ENCODE data around the gene MAPK12. TPM values are rescaled to one million over a fixed set of nuclear protein-coding genes. Genes with fewer than 3 reads are reported as not detected.

MAPK12 gene
- total RNA-seq, 1 donor from 2014 or later: 25.5 TPM

DNA sequence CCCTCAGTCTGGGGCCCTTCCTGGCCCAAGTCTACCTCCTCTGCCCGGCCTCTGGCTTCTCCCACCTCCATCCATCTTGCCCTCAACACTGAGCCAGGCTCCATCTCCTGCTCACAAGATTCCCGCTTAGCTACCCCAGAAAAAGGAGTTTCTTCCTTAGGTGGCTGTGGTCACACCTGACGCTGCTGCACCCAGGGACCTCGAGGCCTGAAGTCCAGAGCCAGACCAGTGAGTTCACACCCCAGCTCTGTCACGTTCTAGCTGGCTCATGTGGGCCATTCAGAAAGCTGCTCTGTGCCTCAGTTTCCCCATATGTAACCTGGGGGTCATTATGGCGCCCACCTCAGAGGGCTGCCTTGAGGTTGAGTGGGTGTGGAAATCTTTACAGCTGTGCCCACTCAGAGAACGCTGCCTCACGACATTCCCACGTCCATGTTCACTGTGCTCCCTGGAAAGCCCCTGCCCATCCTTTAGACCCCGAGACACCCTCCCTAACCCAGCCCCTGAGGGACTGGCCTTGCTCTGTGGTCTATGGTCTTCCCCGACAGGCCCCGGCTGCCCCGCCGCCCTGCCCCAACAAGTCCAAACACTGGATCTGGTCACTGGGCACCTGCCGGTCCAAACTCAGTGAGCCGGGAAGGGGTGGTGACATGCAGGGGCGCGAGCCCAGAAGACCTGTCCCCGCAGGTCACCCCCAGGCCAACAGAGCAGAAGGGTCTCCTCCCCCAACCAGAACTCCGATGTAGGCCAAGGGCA lies 36.2 kb upstream of the MAPK12 start:
- Histone ChIP-seq H3K36me3 (ENCODE audit: control insufficient read depth, insufficient read depth, low read length) (no peaks in the 10 kb centered on the region), H3K4me3 (ENCODE audit: low read depth, low read length) (no peak overlapping the region), H3K27me3 (ENCODE audit: control insufficient read depth, insufficient read depth, low read length) (no peaks in the 10 kb centered on the region)
- no peak for TF ChIP-seq CTCF (IDR thresholded peaks at IDR 0.05; ENCODE audit: insufficient read depth, low read length, poor library complexity, severe bottlenecking)
- no peak for DNase-seq (ENCODE audit: low read depth)

DNA sequence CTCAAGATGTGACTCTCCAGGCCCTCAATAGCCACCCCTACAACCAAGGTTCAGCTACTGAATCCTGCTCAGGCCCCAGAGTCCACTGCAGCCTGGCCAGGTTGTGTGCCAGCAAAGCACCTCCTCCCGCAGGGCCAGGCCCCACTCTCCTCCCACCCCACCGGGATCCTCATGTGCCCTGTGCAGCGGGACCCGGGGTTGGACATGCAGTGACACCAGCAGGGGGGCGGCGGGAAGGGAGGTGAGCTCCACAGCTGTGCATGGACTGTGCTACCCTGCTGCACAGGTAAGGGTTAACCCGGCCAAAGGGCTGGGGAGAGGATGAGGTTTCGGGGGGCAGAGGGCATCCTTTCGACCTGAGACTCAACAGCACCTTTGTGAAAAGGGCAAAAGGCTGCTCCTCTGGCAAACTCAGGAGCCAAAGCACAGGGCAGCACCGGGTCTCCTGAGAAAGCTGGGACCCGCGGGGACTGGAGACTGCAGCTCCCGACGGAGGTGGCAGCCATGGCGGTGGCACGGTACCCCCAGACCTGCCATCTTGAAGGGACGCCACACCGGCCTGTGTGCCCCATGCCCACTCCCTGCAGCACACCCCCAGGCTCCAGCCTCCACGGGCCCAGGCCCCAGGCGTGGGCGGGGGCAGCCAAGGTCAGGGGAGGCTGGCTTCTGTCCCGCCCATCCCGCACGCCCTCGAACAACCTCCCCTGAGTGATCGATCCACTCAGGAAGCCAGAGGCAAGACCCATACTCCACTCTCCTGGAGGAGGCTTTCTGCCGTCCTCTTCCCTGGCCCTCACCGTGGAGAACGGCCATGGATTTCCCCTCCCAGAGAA lies 35.4 kb upstream of the MAPK12 start:
- no peak for DNase-seq (ENCODE audit: low read depth)
- TF ChIP-seq CTCF (IDR thresholded peaks at IDR 0.05; ENCODE audit: insufficient read depth, low read length, poor library complexity, severe bottlenecking): no peak
- Histone ChIP-seq H3K36me3 (ENCODE audit: control insufficient read depth, insufficient read depth, low read length) (no peaks in the 10 kb centered on the region), H3K27me3 (ENCODE audit: control insufficient read depth, insufficient read depth, low read length) (no peaks in the 10 kb centered on the region), H3K4me3 (ENCODE audit: low read depth, low read length) (no peak overlapping the region)

- Histone ChIP-seq H3K27me3 (ENCODE audit: control insufficient read depth, insufficient read depth, low read length) (no peaks in the 10 kb centered on the region), H3K4me3 (ENCODE audit: low read depth, low read length) (no peak overlapping the region), H3K36me3 (ENCODE audit: control insufficient read depth, insufficient read depth, low read length) (peaks cover 2% of the 10 kb centered on the region)
- DNase-seq (ENCODE audit: low read depth): no peak
- no peak for TF ChIP-seq CTCF (IDR thresholded peaks at IDR 0.05; ENCODE audit: insufficient read depth, low read length, poor library complexity, severe bottlenecking)
These were observed 32.8 kb upstream of the MAPK12 start for GRCh38 chr22:50294319-50294656.

GRCh38 chr22:50293441-50294318 lies 32.2 kb upstream of the MAPK12 start:
- Histone ChIP-seq H3K36me3 (ENCODE audit: control insufficient read depth, insufficient read depth, low read length) (peaks cover 2% of the 10 kb centered on the region), H3K27me3 (ENCODE audit: control insufficient read depth, insufficient read depth, low read length) (no peaks in the 10 kb centered on the region), H3K4me3 (ENCODE audit: low read depth, low read length) (peak overlapping the region; percentile 1)
- DNase-seq (ENCODE audit: low read depth): no peak
- no peak for TF ChIP-seq CTCF (IDR thresholded peaks at IDR 0.05; ENCODE audit: insufficient read depth, low read length, poor library complexity, severe bottlenecking)

DNA sequence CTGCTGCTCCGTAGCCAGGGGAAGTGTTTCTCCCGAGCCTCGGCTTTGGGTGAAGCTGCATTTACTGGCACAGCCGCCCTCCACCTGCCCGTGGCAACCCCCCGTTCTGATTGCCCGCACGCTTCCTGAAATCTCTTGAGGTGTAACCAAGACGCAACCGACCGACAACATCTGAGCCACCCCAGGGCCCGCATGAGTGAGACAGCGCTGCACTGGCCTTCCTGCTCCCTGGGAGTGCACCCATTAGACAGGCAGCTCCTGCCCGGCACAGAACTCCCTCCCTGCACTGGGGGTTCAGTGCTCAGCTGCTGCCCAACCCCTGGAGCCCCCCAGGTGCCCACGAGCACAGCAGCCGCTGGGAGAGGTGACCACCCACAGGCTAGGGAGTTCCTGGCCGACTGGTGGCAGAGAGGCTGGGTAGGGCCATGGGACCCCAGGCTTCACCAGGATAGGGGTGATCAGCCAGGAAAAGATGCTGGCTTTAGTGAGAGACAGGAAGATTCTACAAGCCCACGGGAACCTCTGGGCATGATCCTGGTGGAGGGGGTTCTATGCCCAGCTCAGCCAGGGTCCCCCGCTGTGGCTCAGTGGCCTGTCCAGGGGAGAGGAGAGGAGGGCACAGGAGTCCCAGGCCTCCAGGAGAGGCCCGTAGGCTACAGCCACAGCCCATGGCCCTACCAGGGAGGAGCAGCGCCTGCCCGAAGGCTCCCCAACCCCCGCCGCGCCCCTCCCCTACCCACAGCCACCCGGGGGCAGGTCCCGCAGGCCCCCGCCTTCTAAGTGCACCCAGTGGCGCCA lies 31.4 kb upstream of the MAPK12 start:
- peak overlapping the region; percentile 1 for H3K4me3 ChIP-seq (ENCODE audit: low read depth, low read length)
- no peaks in the 10 kb centered on the region for H3K27me3 ChIP-seq (ENCODE audit: control insufficient read depth, insufficient read depth, low read length)
- H3K36me3 ChIP-seq (ENCODE audit: control insufficient read depth, insufficient read depth, low read length): peaks cover 2% of the 10 kb centered on the region
- no peak for TF ChIP-seq CTCF (IDR thresholded peaks at IDR 0.05; ENCODE audit: insufficient read depth, low read length, poor library complexity, severe bottlenecking)
- DNase-seq (ENCODE audit: low read depth): no peak
